SK-N-SH treated with all-trans-retinoic acid at 6 μM for 48 hours (cell line): ENCODE measurements around the gene ZKSCAN4.

Experiments used
- ATAC-seq: fragments of 200-7000 bp; cut with Tn5 transposase; 3 replicates; pipeline ENCODE4 v1.9.1; 2020; ENCODE audit warnings: mild to moderate bottlenecking, moderate library complexity
- ARNTL ChIP-seq: fragments of 450-650 bp; formaldehyde crosslinking; IDR thresholded peaks from 2 replicates; pipeline ENCODE4 v1.5.0; 2020; ENCODE audit warnings: low read depth, mild to moderate bottlenecking, moderate library complexity, borderline replicate concordance
- BACH2 ChIP-seq: fragments of 250-450 bp; sonication (Bioruptor Pico); IDR thresholded peaks from 2 replicates; pipeline ENCODE4 v1.9.0; 2021; ENCODE audit warnings: mild to moderate bottlenecking, borderline replicate concordance
- CREB5 ChIP-seq: fragments of 250-450 bp; sonication (Bioruptor Pico); IDR thresholded peaks from 2 replicates; pipeline ENCODE4 v1.5.1; 2020; ENCODE audit warnings: low read depth, mild to moderate bottlenecking, moderate library complexity
- CSDC2 ChIP-seq: fragments of 250-450 bp; sonication (Bioruptor Pico); IDR thresholded peaks from 2 replicates; pipeline ENCODE4 v1.5.0; 2020; ENCODE audit warnings: mild to moderate bottlenecking, moderate library complexity
- CSRNP3 ChIP-seq: fragments of 250-450 bp; sonication (Bioruptor Pico); IDR thresholded peaks from 2 replicates; pipeline ENCODE4 v1.5.1; 2021; ENCODE audit warnings: mild to moderate bottlenecking, moderate library complexity
- ESRRG ChIP-seq: fragments of 250-450 bp; sonication (Bioruptor Pico); IDR thresholded peaks from 2 replicates; pipeline ENCODE4 v1.6.1; 2021; ENCODE audit warnings: mild to moderate bottlenecking
- GLIS3 ChIP-seq: fragments of 250-450 bp; sonication (Bioruptor Pico); IDR thresholded peaks from 2 replicates; pipeline ENCODE4 v1.5.0; 2020; ENCODE audit warnings: mild to moderate bottlenecking, moderate library complexity
- OSR1 ChIP-seq: fragments of 250-450 bp; sonication (Bioruptor Pico); IDR thresholded peaks from 2 replicates; pipeline ENCODE4 v1.8.0; 2022; ENCODE audit warnings: moderate library complexity, mild to moderate bottlenecking, inconsistent platforms
- PATZ1 ChIP-seq: fragments of 250-450 bp; sonication (Bioruptor Pico); IDR thresholded peaks from 2 replicates; pipeline ENCODE4 v1.8.0; 2020; ENCODE audit warnings: mild to moderate bottlenecking, moderate library complexity, borderline replicate concordance
- POU6F1 ChIP-seq: fragments of 250-450 bp; sonication (Bioruptor Pico); IDR thresholded peaks from 2 replicates; pipeline ENCODE4 v1.8.0; 2021; ENCODE audit warnings: low read depth, mild to moderate bottlenecking, moderate library complexity, borderline replicate concordance
- RARB ChIP-seq: fragments of 250-450 bp; sonication (Bioruptor Pico); IDR thresholded peaks from 2 replicates; pipeline ENCODE4 v1.8.0; 2021; ENCODE audit warnings: mild to moderate bottlenecking, moderate library complexity
- SNAI2 ChIP-seq: fragments of 250-450 bp; sonication (Bioruptor Pico); IDR thresholded peaks from 2 replicates; pipeline ENCODE4 v1.5.0; 2020; ENCODE audit warnings: mild to moderate bottlenecking, moderate library complexity
- TCF4 ChIP-seq: fragments of 250-450 bp; sonication (Bioruptor Pico); IDR thresholded peaks from 2 replicates; pipeline ENCODE4 v1.8.0; 2021; ENCODE audit warnings: mild to moderate bottlenecking, moderate library complexity, borderline replicate concordance
- TSHZ2 ChIP-seq: fragments of 250-450 bp; sonication (Bioruptor Pico); IDR thresholded peaks from 2 replicates; pipeline ENCODE4 v1.5.0; 2020; ENCODE audit warnings: mild to moderate bottlenecking, moderate library complexity
- ZC3H10 ChIP-seq: fragments of 250-450 bp; sonication (Bioruptor Pico); IDR thresholded peaks from 2 replicates; pipeline ENCODE4 v1.5.1; 2021; ENCODE audit warnings: mild to moderate bottlenecking, moderate library complexity
- ZFP3 ChIP-seq: fragments of 250-450 bp; sonication (Bioruptor Pico); IDR thresholded peaks from 2 replicates; pipeline ENCODE4 v1.5.0; 2020; ENCODE audit warnings: mild to moderate bottlenecking, moderate library complexity

ZKSCAN4 gene

GRCh38 chr6:28274888-28275287, 22.8 kb upstream of the ZKSCAN4 start:
- no peak for TF ChIP-seq ZFP3
- TF ChIP-seq OSR1 = no peak
- no peak for TF ChIP-seq ARNTL (CRISPR knock-in tag)
- no peak for TF ChIP-seq POU6F1 (CRISPR knock-in tag)
- TF ChIP-seq GLIS3 (CRISPR knock-in tag) = no peak
- ATAC-seq = no peak

- TF ChIP-seq TCF4 (CRISPR knock-in tag) = no peak
- no peak; the same call in 2 of the 3 replicates for ATAC-seq
These were observed 17.4 kb upstream of the ZKSCAN4 start for GRCh38 chr6:28269492-28269891.

GRCh38 chr6:28267695-28268059, 15.6 kb upstream of the ZKSCAN4 start:
- TF ChIP-seq POU6F1 (CRISPR knock-in tag) = no peak
- TF ChIP-seq, all 23 proteins: peak for 0
- no peak for ATAC-seq

- TF ChIP-seq PATZ1 (CRISPR knock-in tag) (0 out of 2 replicates have a peak, but pooled peaks have one; percentile 30), ZFP3 (no peak), CSRNP3 (CRISPR knock-in tag) (no peak), TSHZ2 (CRISPR knock-in tag) (0 out of 2 replicates have a peak, but pooled peaks have one; percentile 45), CREB5 (CRISPR knock-in tag) (no peak), ESRRG (0 out of 2 replicates have a peak, but pooled peaks have one; percentile 59), CSDC2 (CRISPR knock-in tag) (no peak)
These were observed 15.1 kb upstream of the ZKSCAN4 start, which contains the start of gene ZSCAN26 for GRCh38 chr6:28266962-28267694. ZSCAN26 (plus strand) TSS chr6:28267143; CDS start chr6:28271920, 4,777 bp downstream.

GRCh38 chr6:28266563-28266961, 14.5 kb upstream of the ZKSCAN4 start:
- ATAC-seq = no peak
- TF ChIP-seq POU6F1 (CRISPR knock-in tag) (no peak), BACH2 (no peak), CSRNP3 (CRISPR knock-in tag) (no peak), RARB (CRISPR knock-in tag) (no peak), ZC3H10 (no peak), SNAI2 (CRISPR knock-in tag) (no peak)
- TF ChIP-seq, all 23 proteins: peak for 0

More at GRCh38 chr6:28266962-28267694, 15.1 kb upstream of the ZKSCAN4 start, which contains the start of gene ZSCAN26:
- peak; percentile 98 for ATAC-seq
